C4-2B (cell line): ENCODE results near the gene GIPC3.

Source experiments
- H3K27ac ChIP-seq: fragments of 450-650 bp; 2 replicates; pipeline ENCODE4 v1.5.1; 2017
- ZFX ChIP-seq: fragments of 450-650 bp; IDR thresholded peaks from 2 replicates; pipeline ENCODE4 v1.6.1; 2017
- TF ChIP-seq, protein P1 (sequence below): fragments of 450-650 bp; conservative IDR thresholded peaks from 2 replicates; pipeline ENCODE4 v1.5.1; 2017; ENCODE audit warnings: mild to moderate bottlenecking

The GIPC3 gene

DNA sequence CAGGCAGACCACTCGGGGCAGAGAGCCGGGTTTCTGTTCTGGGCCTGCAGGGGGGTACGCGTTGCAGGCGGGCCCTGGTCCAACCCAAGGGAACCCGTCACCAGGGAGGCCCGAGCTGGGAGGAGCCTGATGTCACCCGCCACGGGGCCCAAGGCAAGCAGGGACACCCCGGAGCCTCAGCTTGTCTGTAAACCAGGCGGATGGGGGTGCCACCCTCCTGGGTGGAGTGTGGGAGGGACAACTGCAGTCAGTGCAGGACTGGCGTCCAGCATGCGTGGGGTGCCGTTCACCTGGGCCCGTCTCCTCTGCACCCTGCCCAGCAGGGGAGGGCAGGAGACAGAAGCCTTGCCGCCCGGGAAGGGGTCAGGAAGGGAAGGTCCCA, 34.3 kb downstream of the GIPC3 start:
- TF ChIP-seq, protein P1, sequence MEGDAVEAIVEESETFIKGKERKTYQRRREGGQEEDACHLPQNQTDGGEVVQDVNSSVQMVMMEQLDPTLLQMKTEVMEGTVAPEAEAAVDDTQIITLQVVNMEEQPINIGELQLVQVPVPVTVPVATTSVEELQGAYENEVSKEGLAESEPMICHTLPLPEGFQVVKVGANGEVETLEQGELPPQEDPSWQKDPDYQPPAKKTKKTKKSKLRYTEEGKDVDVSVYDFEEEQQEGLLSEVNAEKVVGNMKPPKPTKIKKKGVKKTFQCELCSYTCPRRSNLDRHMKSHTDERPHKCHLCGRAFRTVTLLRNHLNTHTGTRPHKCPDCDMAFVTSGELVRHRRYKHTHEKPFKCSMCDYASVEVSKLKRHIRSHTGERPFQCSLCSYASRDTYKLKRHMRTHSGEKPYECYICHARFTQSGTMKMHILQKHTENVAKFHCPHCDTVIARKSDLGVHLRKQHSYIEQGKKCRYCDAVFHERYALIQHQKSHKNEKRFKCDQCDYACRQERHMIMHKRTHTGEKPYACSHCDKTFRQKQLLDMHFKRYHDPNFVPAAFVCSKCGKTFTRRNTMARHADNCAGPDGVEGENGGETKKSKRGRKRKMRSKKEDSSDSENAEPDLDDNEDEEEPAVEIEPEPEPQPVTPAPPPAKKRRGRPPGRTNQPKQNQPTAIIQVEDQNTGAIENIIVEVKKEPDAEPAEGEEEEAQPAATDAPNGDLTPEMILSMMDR = no peak
- TF ChIP-seq ZFX = no peak
- no peak overlapping the region for H3K27ac ChIP-seq

DNA sequence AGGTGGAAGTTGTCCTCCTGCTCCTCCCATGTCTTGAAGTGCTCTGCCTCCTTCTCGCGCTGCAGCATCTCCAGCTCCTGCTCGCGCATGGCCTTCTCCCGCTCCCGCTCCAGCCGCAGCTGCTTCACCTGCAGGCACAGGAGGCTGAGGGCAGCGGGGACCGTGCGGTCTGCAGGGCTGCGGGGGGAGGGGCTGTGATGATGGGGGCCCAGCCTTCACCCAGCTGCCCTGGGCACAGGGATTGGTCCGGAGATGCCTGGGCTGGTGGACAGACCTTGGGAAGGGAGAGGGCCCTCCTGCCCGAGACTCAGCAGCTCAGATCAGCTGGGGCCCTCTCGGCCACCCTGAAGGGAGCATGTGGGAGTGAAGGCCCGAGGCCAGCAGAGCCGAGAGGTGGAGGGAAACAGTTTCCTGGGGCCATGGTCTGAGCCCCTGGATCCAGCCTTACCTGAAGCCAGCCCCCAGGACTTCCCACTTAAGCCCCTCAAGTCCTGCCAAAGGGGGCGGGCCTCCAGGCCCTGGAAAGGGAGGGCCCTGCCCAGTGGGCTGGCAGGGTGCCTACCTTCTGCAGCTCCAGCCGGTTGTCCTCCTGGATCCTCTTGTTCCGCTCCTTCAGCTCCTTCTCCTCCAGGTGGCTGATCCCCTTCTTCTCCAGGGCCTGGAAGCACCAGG, 35.0 kb downstream of the GIPC3 start:
- TF ChIP-seq, protein P1 = no peak
- no peak for TF ChIP-seq ZFX

DNA sequence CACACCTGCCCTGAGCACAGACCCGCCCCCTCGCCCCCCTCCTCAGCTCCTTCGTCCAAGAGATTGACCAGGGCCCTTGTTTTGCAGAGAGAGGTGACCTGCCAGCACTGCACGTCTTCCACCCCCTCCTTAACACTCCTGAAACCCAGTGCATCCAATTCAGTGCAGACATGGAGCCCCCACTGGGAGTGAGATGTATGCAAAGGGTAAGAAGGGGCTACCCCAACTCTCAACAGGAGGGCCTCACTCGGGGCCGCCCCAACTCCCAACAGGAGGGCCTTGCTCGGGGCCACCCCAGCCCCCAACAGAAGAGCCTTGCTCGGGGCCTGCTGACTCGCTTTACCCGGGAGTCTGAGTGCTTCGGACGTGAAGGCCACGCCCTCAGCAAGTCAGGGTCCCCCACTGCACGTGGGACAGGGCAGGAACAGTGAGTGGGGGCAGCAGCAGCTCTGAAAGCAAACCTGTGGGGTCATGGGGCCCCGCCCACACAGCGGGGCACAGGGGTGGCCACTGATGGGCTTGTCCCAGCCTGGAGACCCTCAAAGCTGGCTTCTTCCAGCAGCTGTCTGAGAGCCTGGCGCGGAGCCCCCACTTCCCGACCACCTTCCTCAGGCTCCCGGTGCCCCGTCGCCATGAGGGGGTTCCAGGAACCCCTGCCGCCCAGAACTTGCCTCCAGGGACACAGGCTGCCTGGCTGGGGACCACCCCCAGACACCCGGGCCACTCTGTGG, 35.7 kb downstream of the GIPC3 start:
- TF ChIP-seq ZFX = no peak
- TF ChIP-seq, protein P1 = no peak

More for the DNA sequence above, 35.0 kb downstream of the GIPC3 start:
- H3K27ac ChIP-seq = no peak overlapping the region

DNA sequence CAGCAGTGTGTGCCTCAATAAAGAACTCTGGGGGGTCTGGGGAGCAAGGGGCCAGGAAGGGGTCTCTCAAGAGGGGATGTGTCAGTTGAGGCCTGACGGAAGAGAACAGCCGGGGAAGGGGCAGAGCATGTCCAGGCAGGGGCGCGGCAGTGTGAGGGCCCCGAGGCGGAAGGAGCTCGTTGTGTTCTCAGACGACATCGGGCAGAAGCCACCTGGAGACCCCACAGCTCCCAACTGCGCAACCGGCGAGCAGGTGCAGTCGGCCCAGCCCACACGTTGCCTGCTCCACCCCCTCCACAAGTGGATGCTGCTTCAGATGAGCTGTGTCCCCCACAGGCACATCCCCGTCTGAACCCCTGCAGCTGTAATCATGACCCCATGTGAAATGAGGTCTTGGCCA, 36.4 kb downstream of the GIPC3 start:
- no peak overlapping the region for H3K27ac ChIP-seq
- no peak for TF ChIP-seq ZFX
- TF ChIP-seq, protein P1 = no peak

More for the DNA sequence above, 35.7 kb downstream of the GIPC3 start:
- H3K27ac ChIP-seq = no peak overlapping the region

DNA sequence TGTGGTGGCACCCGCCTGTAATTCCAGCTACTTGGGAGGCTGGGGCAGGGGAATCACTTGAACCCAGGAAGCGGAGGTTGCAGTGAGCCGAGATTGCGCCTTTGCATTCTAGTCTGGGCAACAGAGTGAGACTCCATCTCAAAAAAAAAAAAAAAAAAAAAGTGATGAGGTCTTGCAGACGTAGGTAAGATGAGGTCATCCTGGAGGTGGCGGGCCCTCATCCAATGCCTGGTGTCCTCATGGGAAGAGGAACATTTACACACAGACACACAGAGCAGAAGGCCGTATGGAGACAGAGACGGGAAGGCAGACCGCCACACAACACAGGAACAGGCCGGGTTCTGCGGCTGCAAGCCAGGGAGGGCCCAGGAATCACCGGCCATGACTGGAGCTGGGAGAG, 36.9 kb downstream of the GIPC3 start:
- TF ChIP-seq, protein P1 = no peak
- TF ChIP-seq ZFX = no peak
- H3K27ac ChIP-seq = no peak overlapping the region

DNA sequence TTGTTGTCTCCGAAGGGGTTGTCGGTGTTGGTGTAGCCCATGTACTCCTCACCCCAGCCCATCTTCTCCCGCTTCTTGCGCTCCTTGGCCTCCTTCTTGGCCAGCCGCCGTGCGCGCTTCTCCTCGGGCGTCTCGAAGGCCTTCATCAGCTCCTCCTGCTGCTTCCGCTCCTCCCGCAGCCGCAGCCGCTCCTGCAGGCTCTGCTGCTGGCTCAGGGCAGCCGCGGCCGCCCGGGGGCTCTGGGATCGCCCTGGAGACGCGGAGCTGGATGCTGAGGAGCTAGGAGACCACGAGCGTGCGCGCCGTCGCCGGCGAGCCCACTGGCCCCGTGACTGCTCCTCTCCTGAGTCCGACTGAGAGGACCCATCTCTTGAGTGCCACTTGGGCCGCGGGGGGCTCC, 38.4 kb downstream of the GIPC3 start:
- no peak for TF ChIP-seq ZFX
- TF ChIP-seq, protein P1 = no peak
- no peak overlapping the region for H3K27ac ChIP-seq

DNA sequence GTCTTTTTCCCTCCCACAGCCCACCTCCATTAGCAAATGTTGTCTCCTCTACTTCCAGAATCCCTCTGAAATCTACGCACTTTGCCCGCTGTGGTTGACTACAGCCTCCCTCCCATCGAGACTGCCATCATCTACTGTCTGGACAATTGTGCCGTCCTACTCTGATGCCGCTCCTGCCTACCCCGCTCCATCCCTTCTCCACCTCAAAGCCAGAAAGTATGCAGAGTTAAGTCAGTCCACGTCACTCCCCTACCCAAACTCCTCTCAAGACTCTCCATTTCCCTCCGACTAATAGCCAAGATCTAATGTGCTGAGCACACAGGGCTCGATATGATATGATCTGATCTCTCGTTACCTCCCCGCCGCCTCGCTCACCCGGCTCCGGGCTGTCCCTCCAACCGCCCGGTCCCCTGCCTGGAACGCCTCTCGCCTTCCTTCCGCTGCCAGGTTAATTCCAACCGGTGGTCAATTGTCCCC, 40.8 kb downstream of the GIPC3 start:
- H3K27ac ChIP-seq = peak overlapping the region; percentile 84
- TF ChIP-seq, protein P1 = no peak
- no peak for TF ChIP-seq ZFX
